ENCODE results near the gene TUBAL3.
A peak's percentile ranks its signal among the peaks of the same experiment; 100 is the strongest.

TUBAL3 gene

GRCh38 chr10:5373891-5374611, 30.6 kb downstream of the TUBAL3 start:
- DNase-seq = no peak

- DNase-seq = no peak
These were observed 31.3 kb downstream of the TUBAL3 start for GRCh38 chr10:5373307-5373706.

GRCh38 chr10:5370493-5371352, 33.9 kb downstream of the TUBAL3 start:
- DNase-seq = no peak

- no peak for DNase-seq
These were observed 35.1 kb downstream of the TUBAL3 start for GRCh38 chr10:5369362-5370158.

- DNase-seq = peak; percentile 37
These were observed 38.7 kb downstream of the TUBAL3 start for GRCh38 chr10:5365928-5366327.

- DNase-seq = peak; percentile 81
These were observed 39.7 kb downstream of the TUBAL3 start, which contains the start of gene UCN3 for GRCh38 chr10:5364890-5365338. UCN3 (plus strand) TSS chr10:5364966; CDS start chr10:5373721, 8,755 bp downstream.

- DNase-seq = no peak
These were observed 40.3 kb downstream of the TUBAL3 start for GRCh38 chr10:5364374-5364773.

GRCh38 chr10:5362873-5363272, 41.8 kb downstream of the TUBAL3 start:
- no peak for DNase-seq

- DNase-seq = no peak
These were observed 42.7 kb downstream of the TUBAL3 start for GRCh38 chr10:5361966-5362365.

- peak; percentile 79 for DNase-seq
These were observed 44.2 kb downstream of the TUBAL3 start for GRCh38 chr10:5360318-5360915.

- no peak for DNase-seq
These were observed 48.3 kb downstream of the TUBAL3 start for GRCh38 chr10:5356302-5356763.

- no peak for DNase-seq
These were observed 48.9 kb downstream of the TUBAL3 start for GRCh38 chr10:5355594-5356301.

- peak; percentile 15 for DNase-seq
These were observed 50.6 kb downstream of the TUBAL3 start for GRCh38 chr10:5354068-5354467.

- DNase-seq = no peak
These were observed 55.3 kb downstream of the TUBAL3 start for GRCh38 chr10:5349362-5349761.

- no peak for DNase-seq
These were observed 57.7 kb downstream of the TUBAL3 start for GRCh38 chr10:5346881-5347280.

GRCh38 chr10:5344746-5345145, 59.9 kb downstream of the TUBAL3 start:
- no peak for DNase-seq

- DNase-seq = peak; percentile 18
These were observed 60.6 kb downstream of the TUBAL3 start for GRCh38 chr10:5343979-5344378.

GRCh38 chr10:5343561-5343960, 61.1 kb downstream of the TUBAL3 start:
- peak; percentile 14 for DNase-seq

All from NCI-H69 (cell line).